Naive thymus-derived CD4-positive, alpha-beta T cell (primary cell): Measurements from ENCODE around the gene SUCLG1. TPM values are rescaled to one million over a fixed set of nuclear protein-coding genes. Genes with fewer than 3 reads are reported as not detected.

ENCODE experiments used
- ATAC-seq: fragments of 150-1000 bp; cut with Tn5 transposase; 2 replicates; pipeline ENCODE4 v1.10.0; 2021; ENCODE audit warnings: mild to moderate bottlenecking, moderate library complexity
- CTCF ChIA-PET: fragments of 350-600 bp; sonication (Branson Sonifier 250); formaldehyde crosslinking; loops from one replicate; lab custom pipeline; 2021; ENCODE audit warnings: antibody characterized with exemption; lab: Charles Lee
- POLR2A ChIA-PET: fragments of 350-600 bp; sonication (Branson Sonifier 250); formaldehyde crosslinking; loops from one replicate; lab custom pipeline; 2021; ENCODE audit warnings: antibody characterized with exemption, inconsistent platforms; lab: Charles Lee
- DNase-seq, 9 donors: peaks; one replicate each; pipeline versions ENCODE4 v3.0.0 to v3.0.0-alpha.2; 2020 to 2022; ENCODE audit warnings: mixed read lengths in 1 of 9
- H3K27ac ChIP-seq: one replicate; pipeline ENCODE4 v1.7.0; 2013; ENCODE audit warnings: mild to moderate bottlenecking, low read depth, low read length, moderate library complexity
- H3K27me3 ChIP-seq, 2 donors: one replicate each; pipeline ENCODE4 v1.7.0; 2013; ENCODE audit warnings: low read length in 2 of 2, mild to moderate bottlenecking in 2 of 2, moderate library complexity in 2 of 2; ENCODE audit not compliant: control insufficient read depth in 2 of 2, insufficient read depth in 2 of 2
- H3K36me3 ChIP-seq, 3 experiments: 1 replicate in 2 of 3; 2 replicates in 1 of 3; pipeline ENCODE4 v1.7.0; 2013; ENCODE audit warnings: low read length in 3 of 3, mild to moderate bottlenecking in 3 of 3, moderate library complexity in 1 of 3; ENCODE audit not compliant: insufficient read depth in 3 of 3, control insufficient read depth in 2 of 3
- H3K4me1 ChIP-seq, 2 donors: one replicate each; pipeline ENCODE4 v1.7.0; 2013; ENCODE audit warnings: low read length in 2 of 2, mild to moderate bottlenecking in 2 of 2, moderate library complexity in 1 of 2; ENCODE audit not compliant: control insufficient read depth in 2 of 2, insufficient read depth in 2 of 2
- H3K4me3 ChIP-seq: 2 replicates; pipeline ENCODE4 v1.7.0; 2013; ENCODE audit warnings: mild to moderate bottlenecking, low read length
- H3K9me3 ChIP-seq, 3 experiments: 1 replicate in 2 of 3; 2 replicates in 1 of 3; pipeline ENCODE4 v1.7.0; 2013; ENCODE audit warnings: low read length in 3 of 3; ENCODE audit not compliant: control insufficient read depth in 2 of 3
- H3K27ac Mint-ChIP-seq, 9 donors: one replicate each; pipeline ENCODE4 v1.8.0; 2020 to 2022; ENCODE audit warnings: mixed read lengths in 9 of 9, mild to moderate bottlenecking in 8 of 9, moderate library complexity in 5 of 9, inconsistent platforms in 2 of 9
- H3K27me3 Mint-ChIP-seq, 5 donors: one replicate each; pipeline ENCODE4 v1.8.0; 2021 to 2022; ENCODE audit warnings: mixed read lengths in 5 of 5, mild to moderate bottlenecking in 1 of 5
- H3K36me3 Mint-ChIP-seq, 5 donors: one replicate each; pipeline ENCODE4 v1.8.0; 2020 to 2022; ENCODE audit warnings: mixed read lengths in 5 of 5, mild to moderate bottlenecking in 3 of 5, inconsistent platforms in 1 of 5
- H3K4me1 Mint-ChIP-seq, 7 donors: one replicate each; pipeline ENCODE4 v1.8.0; 2020 to 2022; ENCODE audit warnings: mixed read lengths in 7 of 7, mild to moderate bottlenecking in 3 of 7, inconsistent platforms in 1 of 7
- H3K4me3 Mint-ChIP-seq, 10 donors: one replicate each; pipeline ENCODE4 v1.8.0; 2020 to 2022; ENCODE audit warnings: mild to moderate bottlenecking in 10 of 10, mixed read lengths in 10 of 10, moderate library complexity in 6 of 10, inconsistent platforms in 2 of 10
- H3K9me3 Mint-ChIP-seq, 11 donors: one replicate each; pipeline ENCODE4 v1.8.0; 2020 to 2022; ENCODE audit warnings: mixed read lengths in 11 of 11, mild to moderate bottlenecking in 4 of 11, inconsistent platforms in 1 of 11, moderate library complexity in 1 of 11
- intact Hi-C, 2 donors: fragments of 100-400 bp; cut with micrococcal nuclease; formaldehyde crosslinking; loops; one replicate each; pipeline ENCODE4 v1.15.1; 2023
- polyA plus RNA-seq, 2 donors: library from polyadenylated mRNA; unstranded; fragments of 300-500 nt; fragmentation: Illumina TruSeq; gene quantifications; one replicate each; pipeline ENCODE4 v1.2.3, GENCODE V29; 2021
- total RNA-seq, 6 experiments: library from RNA in 5 of 6; stranded (reverse) in 5 of 6; gene quantifications; 1 replicate in 5 of 6; 2 replicates in 1 of 6; pipeline ENCODE4 v1.2.3 and lab custom pipeline; 2021 to 2026

Gene SUCLG1
- total and polyA plus RNA-seq, 7 experiments from 2014 or later, result 45.1 to 85.9 (median 50.7) TPM

DNA sequence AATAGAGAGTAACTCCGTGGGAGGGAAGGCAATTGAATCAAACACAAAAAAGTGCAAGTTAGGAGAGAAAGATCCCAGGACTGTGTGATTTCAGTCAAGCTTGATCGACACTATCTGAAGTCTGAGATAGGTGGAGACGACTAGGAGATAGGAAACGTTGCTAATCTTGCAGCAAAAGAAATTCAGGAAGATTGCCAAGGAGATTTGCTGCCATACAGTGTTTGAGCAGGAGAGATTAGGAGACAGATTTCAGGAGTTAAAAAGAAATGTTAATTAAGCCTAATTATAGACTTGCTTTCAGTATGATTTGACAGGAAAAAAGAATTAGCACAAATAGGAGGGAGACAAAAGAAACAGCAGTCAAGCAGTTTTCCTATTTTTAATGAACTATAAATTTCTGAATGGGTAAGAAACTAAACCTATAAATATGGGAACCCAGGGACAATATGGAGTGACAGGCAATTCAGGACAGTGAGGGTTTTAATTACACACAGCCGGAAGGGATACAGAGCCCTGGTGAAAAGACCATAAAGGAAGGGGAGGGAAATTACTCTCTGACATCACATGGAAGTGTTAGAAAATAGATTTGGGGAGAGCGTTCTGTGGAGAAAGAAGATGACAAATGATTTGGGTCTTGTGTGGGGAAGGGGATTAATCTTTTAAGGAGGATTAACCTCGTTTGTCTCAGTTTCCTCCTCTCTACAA lies 72.6 kb downstream of the SUCLG1 start:
- H3K4me3 ChIP-seq, result no peak overlapping the region
- no peaks in the 10 kb centered on the region for H3K27me3 ChIP-seq
- ChIA-PET CTCF (no interaction called here), POLR2A (no interaction called here)
- DNase-seq, result no peak
- H3K4me1 Mint-ChIP-seq, result no peaks in the 10 kb centered on the region
- no peaks in the 10 kb centered on the region for H3K9me3 ChIP-seq
- intact Hi-C loops, result no loop called here
- no peak overlapping the region for H3K4me3 Mint-ChIP-seq
- H3K9me3 Mint-ChIP-seq, result peaks cover 0 to 9% (median 2%) of the 10 kb centered on the region in 11 donors
- no peak overlapping the region for H3K27ac Mint-ChIP-seq
- H3K36me3 ChIP-seq, result no peaks in the 10 kb centered on the region
- ATAC-seq, result no peak
- no peaks in the 10 kb centered on the region for H3K4me1 ChIP-seq
- H3K27me3 Mint-ChIP-seq, result peaks cover 29 to 48% (median 36%) of the 10 kb centered on the region in 5 donors
- peaks cover 0 to 9% (median 0%) of the 10 kb centered on the region in 5 donors for H3K36me3 Mint-ChIP-seq
- no peak overlapping the region for H3K27ac ChIP-seq

DNA sequence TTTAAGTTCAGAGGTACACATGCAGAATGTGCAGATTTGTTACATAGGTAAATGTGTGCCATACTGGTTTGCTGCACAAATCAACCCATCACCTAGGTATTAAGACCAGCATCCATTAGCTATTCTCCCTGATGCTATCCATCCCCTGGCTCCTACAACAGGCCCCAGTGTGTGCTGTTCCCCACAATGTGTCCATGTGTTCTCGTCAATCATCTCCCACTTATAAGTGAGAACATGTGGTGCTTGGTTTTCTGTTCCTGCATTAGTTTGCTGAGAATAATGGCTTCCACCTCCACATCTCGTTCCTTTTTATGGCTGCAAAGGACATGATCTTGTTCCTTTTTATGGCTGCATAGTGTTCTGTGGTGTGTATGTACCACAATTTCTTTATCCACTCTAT lies 75.8 kb downstream of the SUCLG1 start:
- Histone ChIP-seq H3K9me3 (no peaks in the 10 kb centered on the region), H3K36me3 (no peaks in the 10 kb centered on the region), H3K4me1 (no peaks in the 10 kb centered on the region), H3K27ac (no peak overlapping the region), H3K27me3 (no peaks in the 10 kb centered on the region), H3K4me3 (no peak overlapping the region)
- Mint-ChIP-seq H3K27ac (no peak overlapping the region), H3K27me3 (peaks cover 25 to 46% (median 40%) of the 10 kb centered on the region in 5 donors), H3K9me3 (peaks cover 0 to 4% (median 0%) of the 10 kb centered on the region in 11 donors), H3K4me1 (no peaks in the 10 kb centered on the region), H3K36me3 (no peaks in the 10 kb centered on the region), H3K4me3 (no peak overlapping the region)
- POLR2A ChIA-PET, result no interaction called here
- no peak for DNase-seq
- intact Hi-C loops, result no loop called here
- ATAC-seq, result no peak
- CTCF ChIA-PET, result no interaction called here

DNA sequence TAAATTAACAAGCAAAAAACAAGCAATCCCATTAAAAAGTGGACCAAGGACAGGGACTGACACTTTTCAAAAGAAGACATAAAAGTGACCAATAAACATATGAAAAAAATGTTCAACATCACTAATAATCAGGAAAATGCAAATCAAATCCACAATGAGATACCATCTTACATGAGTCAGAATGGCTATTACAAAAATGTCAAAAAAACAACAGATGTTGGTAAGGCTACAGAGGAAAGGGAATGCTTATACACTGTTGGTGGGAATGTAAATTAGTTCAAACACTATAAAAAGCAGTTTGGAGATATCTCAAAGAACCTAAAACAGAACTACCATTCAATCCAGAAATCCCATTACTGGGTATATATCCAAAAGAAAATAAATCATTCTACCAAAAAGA lies 78.2 kb downstream of the SUCLG1 start:
- peaks cover 11 to 31% (median 24%) of the 10 kb centered on the region in 5 donors for H3K27me3 Mint-ChIP-seq
- Histone ChIP-seq H3K4me1 (no peaks in the 10 kb centered on the region), H3K9me3 (no peaks in the 10 kb centered on the region), H3K4me3 (no peak overlapping the region), H3K27me3 (no peaks in the 10 kb centered on the region), H3K36me3 (no peaks in the 10 kb centered on the region), H3K27ac (no peak overlapping the region)
- intact Hi-C loops, result no loop called here
- POLR2A ChIA-PET, result no interaction called here
- H3K27ac Mint-ChIP-seq, result no peak overlapping the region
- no peaks in the 10 kb centered on the region for H3K4me1 Mint-ChIP-seq
- CTCF ChIA-PET, result no interaction called here
- DNase-seq (no peak), ATAC-seq (no peak)
- H3K36me3 Mint-ChIP-seq, result peaks cover 0 to 3% (median 0%) of the 10 kb centered on the region in 5 donors
- no peak overlapping the region for H3K4me3 Mint-ChIP-seq
- peaks cover 0 to 4% (median 0%) of the 10 kb centered on the region in 11 donors for H3K9me3 Mint-ChIP-seq

DNA sequence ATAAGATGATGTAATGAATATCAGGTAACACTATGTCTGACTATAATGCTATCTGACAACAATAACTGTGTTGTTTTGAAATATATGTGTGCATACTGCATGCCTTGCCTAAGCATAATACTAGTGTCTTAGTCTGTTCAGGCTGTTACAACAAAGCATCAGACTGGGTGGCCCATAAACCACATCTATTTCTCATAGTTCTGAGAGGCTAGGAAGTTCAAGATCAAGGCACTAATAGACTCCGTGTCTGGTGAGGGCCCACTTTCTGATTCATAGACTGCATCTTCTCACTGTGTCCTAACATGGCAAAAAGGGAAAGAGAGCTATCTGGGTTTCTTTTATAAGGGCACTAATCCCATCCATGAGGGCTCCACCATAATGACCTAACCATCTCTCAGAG lies 80.1 kb downstream of the SUCLG1 start:
- no peaks in the 10 kb centered on the region for H3K9me3 ChIP-seq
- peaks cover 0 to 4% of the 10 kb centered on the region in 2 donors for H3K27me3 ChIP-seq
- no peaks in the 10 kb centered on the region for H3K4me1 Mint-ChIP-seq
- peaks cover 6 to 16% (median 14%) of the 10 kb centered on the region in 5 donors for H3K27me3 Mint-ChIP-seq
- H3K36me3 Mint-ChIP-seq, result peaks cover 0 to 3% (median 0%) of the 10 kb centered on the region in 5 donors
- POLR2A ChIA-PET, result no interaction called here
- H3K4me3 Mint-ChIP-seq, result no peak overlapping the region
- ATAC-seq, result no peak
- CTCF ChIA-PET, result no interaction called here
- no peaks in the 10 kb centered on the region for H3K4me1 ChIP-seq
- no peaks in the 10 kb centered on the region for H3K36me3 ChIP-seq
- intact Hi-C loops, result no loop called here
- DNase-seq, result no peak
- H3K4me3 ChIP-seq, result no peak overlapping the region
- H3K27ac ChIP-seq, result no peak overlapping the region
- H3K27ac Mint-ChIP-seq, result no peak overlapping the region
- peaks cover 0 to 6% (median 0%) of the 10 kb centered on the region in 11 donors for H3K9me3 Mint-ChIP-seq

DNA sequence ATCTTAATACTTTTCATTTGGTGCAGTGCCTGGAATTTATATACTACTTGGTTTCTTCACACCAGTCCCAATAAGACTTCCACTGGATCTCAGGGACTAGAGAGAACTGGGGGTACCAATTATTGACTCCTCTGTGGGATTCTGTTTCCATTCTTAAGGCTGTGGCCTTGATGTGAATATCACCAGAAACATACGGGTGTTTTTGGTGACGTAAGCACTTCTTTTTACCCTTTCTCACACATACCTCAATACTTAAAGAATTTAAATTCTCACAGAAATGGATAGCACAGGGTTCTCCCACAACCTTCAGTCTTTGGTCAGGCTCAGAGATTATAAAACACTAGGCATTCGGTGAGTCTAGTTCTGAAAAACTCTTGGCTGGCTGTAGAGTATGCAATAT lies 84.1 kb downstream of the SUCLG1 start:
- H3K36me3 Mint-ChIP-seq, result peaks cover 0 to 3% (median 0%) of the 10 kb centered on the region in 5 donors
- ATAC-seq (no peak), DNase-seq (no peak)
- no peaks in the 10 kb centered on the region for H3K9me3 ChIP-seq
- no peaks in the 10 kb centered on the region for H3K4me1 Mint-ChIP-seq
- no peaks in the 10 kb centered on the region for H3K4me1 ChIP-seq
- H3K27ac Mint-ChIP-seq, result no peak overlapping the region
- CTCF ChIA-PET, result no interaction called here
- H3K27me3 Mint-ChIP-seq, result peaks cover 2 to 25% (median 20%) of the 10 kb centered on the region in 5 donors
- H3K27ac ChIP-seq, result no peak overlapping the region
- intact Hi-C loops, result no loop called here
- peaks cover 0 to 6% (median 0%) of the 10 kb centered on the region in 11 donors for H3K9me3 Mint-ChIP-seq
- peaks cover 0 to 4% of the 10 kb centered on the region in 2 donors for H3K27me3 ChIP-seq
- no peak overlapping the region for H3K4me3 ChIP-seq
- POLR2A ChIA-PET, result no interaction called here
- no peaks in the 10 kb centered on the region for H3K36me3 ChIP-seq
- H3K4me3 Mint-ChIP-seq, result no peak overlapping the region

DNA sequence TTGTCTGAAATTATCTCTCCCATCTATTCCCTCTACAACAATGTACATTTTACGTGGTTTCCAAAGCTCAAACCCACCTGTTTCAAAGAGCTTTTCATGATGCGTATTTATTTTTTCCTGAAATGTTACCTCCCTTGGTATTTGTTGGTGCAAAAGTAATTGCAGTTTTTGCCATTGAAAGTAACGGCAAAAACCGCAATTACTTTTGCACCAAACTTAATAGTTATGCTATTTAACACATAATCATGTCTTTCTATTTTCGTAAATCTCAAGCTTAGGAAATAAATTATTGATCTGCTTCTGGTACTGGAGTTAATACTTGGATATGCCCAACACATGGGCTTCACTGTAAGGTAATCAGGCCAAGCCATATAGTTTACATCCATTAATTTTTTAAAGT lies 85.2 kb downstream of the SUCLG1 start:
- DNase-seq (no peak), ATAC-seq (no peak)
- peaks cover 0 to 1% (median 0%) of the 10 kb centered on the region in 7 donors for H3K4me1 Mint-ChIP-seq
- no peak overlapping the region for H3K27ac Mint-ChIP-seq
- Histone ChIP-seq H3K9me3 (no peaks in the 10 kb centered on the region), H3K27me3 (peaks cover 0 to 4% of the 10 kb centered on the region in 2 donors), H3K4me3 (no peak overlapping the region), H3K4me1 (no peaks in the 10 kb centered on the region), H3K27ac (no peak overlapping the region), H3K36me3 (no peaks in the 10 kb centered on the region)
- no peak overlapping the region for H3K4me3 Mint-ChIP-seq
- H3K9me3 Mint-ChIP-seq, result peaks cover 0 to 6% (median 0%) of the 10 kb centered on the region in 11 donors
- H3K36me3 Mint-ChIP-seq, result peaks cover 0 to 3% (median 0%) of the 10 kb centered on the region in 5 donors
- ChIA-PET CTCF (no interaction called here), POLR2A (no interaction called here)
- peaks cover 0 to 25% (median 18%) of the 10 kb centered on the region in 5 donors for H3K27me3 Mint-ChIP-seq
- intact Hi-C loops, result no loop called here
